Measurements from ENCODE around the gene OTOP1.
"Not testable (repeated sequence)": the region's sequence is repeated elsewhere in the genome, so short reads cannot be mapped to it uniquely, and the experiment has no call there.

Gene OTOP1

DNA sequence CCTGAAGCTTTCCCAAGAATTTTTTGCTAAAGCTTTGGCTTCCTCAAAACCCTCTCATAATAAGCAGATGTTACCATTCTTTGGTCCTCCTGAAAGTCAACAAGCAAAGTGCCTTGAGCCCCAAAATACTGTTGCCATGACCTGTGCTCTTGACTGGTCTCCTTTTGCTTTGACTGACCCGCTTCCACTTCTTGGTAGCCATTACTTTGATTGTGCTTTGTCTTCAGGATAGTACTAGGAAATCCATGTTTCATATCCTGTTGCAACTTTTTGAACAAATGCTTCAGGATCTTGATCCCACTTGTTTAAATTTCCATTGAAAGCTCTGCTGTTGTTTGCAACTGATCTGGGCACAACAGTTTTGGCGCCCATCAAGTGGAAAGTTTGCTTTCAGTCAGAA is 6.9 kb upstream of the OTOP1 start:
- DNase-seq (ENCODE audit: low read depth): no peak

DNA sequence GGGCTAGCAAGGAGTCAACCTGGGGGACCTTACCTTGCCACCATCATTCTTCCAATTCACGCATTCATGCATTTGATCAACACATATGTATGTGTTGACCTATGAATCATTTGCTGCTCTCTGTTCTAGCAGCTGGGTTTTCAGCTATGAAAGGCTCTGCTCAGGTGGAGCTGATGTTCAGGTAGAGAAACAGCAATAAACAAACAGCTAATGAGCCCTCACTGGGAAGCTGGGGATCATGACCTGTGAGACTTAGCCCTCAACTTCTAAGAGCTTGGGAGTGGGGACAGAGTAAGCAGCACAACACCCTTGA is 1.6 kb upstream of the OTOP1 start:
- no peak for DNase-seq (ENCODE audit: low read depth)

DNA sequence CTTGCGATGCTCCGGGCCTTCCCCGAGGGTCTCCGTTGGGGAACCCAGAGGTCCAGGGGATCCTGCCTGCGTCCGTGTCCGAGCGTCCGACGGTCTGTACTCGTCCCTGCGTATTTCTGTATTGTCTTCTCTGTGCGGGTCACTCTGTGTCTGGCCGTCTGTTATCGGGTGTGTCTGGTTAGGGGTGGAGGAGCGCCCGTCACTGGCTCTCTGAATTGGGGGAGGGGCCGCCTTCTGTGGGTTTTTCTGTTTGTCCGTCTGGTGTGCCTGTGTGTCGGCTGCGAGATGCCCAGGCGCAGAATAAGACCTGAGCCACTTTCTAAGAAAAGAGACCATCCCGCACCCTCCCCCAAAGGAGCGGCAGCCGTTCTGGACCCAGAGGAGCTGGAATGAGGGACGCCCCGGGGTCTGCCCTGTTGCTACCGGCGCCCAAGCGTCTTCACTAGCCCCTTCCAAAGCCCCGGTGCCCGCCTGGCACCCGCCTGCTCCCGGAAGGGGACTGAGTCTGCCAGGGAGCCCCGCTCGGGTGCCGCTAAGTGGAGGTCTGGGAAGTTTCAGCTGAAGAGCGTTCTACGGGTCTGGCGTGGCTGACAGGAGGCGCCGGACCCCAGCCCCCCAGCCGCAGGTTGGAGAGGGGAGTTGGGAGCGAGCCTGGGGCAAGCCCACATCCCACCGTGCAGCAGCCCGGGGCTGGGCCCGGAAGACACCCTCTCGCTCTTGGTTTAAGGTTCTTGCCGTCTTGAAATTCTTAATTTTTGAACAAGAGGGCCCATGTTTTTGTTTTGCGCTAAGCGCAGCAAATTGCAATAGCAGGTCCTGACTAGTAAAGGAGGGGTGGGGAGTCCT is 1.0 kb upstream of the OTOP1 start:
- no peak for DNase-seq (ENCODE audit: low read depth)

DNA sequence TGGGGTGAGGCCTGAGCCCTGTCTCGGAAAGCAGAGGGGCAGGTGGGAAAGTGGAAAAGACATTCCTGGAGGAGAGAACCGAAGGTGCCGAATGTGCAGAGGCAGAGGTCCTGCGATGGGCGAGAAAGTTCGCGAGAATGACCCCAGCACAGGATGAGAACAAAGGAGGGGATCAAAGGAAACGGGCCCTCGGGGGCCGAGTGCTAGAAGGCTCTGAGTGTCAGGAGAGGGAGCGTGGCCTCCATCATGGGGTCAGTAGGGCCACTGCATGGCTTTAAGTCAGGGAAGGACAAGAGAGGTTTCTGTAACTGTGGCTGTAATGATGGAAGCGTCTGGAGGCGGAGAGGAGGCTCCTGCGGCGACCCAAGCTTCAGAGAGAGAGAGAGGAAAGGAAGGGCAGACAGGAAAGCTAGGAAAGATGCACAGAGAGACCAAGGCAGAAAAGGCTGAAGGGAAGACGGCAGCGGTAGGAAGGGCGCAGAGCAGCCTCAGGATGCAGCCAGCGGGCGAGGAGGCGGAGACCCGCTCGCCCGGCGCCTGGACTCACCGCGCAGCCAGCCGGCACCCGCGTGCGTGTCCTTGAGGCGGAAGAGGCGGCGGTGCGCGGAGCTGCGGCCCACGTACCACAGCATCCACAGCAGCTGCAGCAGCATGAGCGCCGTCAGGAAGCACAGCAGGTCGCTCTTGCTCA is 669 bp downstream of the OTOP1 start:
- DNase-seq (ENCODE audit: low read depth): peak; percentile 9

DNA sequence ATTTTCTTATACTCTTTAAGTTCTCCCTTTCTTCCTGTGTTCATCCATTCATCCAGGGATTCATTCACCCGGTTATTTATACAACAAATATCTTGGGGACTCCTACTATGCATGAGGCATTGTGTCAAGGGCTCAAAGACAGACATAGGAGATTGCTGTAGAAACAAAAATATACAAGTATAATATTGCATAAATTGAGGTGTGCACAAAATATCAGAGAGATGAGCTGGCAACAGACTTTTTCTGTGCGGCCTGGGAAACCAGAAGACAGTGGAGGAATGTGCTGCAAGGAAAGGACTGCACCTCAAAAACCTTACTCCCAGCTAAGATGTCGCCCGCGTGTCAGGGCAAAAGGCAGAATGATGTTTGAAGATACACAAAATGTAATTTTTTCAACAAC is 9.6 kb downstream of the OTOP1 start:
- no peak for DNase-seq (ENCODE audit: low read depth)

DNA sequence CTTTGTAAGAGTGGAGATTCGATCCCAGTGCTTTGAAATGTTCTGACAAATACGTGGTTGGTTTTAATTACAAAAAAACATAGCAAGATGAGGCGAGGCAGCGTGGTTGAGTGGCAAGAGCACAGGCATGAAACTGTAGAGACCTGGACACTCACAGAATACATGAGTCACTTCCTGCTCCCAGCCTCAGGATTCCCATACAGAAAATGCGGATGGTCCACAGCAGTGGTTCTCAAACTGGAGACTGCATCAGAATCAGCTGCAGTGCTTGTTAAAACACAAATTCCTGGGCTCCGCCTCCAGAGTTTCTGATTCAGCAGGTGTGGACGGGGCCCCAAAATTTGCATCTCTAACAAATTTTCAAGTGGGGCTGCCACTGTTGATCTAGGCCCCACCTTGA is 10.1 kb downstream of the OTOP1 start:
- peak; percentile 10 for DNase-seq (ENCODE audit: low read depth)

DNA sequence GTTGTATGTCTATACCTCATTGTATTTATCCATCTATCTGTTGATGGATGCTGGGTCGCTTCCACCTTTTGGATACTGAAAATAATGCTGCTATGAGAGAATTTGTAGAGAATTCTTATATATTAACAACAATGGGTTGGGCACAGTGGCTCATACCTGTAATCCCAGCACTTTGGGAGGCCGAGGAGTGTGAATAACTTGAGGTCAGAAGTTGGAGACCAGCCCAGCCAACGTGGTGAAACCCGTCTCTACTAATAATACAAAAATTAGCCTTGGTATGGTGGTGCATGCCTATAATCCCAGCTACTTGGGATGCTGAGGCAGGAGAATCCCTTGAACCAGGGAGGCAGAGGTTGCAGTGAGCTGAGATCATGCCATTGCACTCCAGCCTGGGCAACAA is 13.1 kb downstream of the OTOP1 start:
- not testable (repeated sequence) for DNase-seq (ENCODE audit: low read depth)

DNA sequence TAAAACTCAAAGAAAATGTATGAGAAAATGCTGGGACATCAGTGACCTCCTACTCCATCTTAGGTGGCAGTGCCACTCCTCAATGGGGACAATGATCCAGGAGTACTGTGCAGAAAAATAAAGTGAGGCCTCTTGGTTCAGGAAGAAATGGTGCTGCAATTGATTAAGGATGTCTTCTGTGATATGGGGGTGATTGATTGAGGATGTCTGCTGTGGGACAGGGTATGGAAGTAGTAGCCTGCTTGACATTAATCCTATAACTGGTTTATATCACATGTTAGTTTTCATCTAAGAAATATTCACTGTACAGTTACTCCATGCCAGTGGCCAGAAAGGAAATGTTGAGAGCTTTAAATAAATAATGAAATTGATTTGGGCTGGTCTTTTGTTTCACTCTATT is 20.5 kb downstream of the OTOP1 start:
- no peak for DNase-seq (ENCODE audit: low read depth)

DNA sequence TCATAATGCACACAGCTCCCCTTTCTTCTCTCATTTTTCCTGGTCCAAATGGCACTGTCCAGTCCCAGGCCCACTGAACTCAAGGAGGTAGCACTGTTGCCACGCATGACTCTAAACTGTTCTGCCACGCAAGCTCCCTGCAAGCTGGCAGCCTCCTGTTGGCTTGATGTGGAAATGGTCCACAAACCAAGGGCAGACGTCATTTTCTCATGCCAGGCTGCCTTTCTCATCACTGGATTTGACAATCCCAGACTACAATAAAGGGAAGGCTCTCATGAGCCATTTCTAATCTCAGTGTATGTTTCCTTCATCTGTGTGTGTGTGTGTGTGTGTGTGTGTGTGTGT is 22.4 kb downstream of the OTOP1 start:
- no peak for DNase-seq (ENCODE audit: low read depth)

DNA sequence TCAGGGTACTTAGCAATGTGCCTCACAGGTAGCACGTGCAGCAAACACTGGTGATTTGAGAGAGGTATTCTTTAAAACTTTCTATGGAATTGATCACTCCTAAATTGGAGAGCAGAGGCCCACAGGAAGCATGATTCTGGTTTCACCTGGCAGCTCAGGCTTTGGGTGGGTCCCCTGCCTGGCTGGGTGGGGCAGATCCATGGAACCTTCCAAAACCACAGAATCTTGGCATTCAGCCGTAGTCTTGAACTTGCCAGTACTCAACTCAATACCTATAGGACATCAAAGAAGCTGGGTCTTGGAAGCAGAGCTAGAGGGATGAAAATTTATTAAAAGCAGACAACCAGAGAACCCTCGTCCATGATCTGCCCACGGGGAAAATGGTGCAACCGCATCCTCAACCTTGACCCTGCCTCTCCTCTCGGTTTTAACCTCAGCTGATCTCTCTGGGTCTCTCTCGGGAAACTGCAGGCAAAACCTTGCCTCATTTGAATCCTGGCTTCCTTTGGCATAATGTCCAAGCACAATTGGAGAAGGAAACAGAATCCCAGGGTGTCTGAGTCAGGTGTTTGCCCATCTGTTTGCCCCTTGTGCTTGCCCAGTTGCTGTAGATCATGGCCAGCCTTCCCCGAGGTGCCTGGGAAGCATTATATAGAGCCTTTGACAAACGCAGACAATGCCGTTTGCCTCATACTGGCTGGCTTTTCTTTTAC is 22.9 kb downstream of the OTOP1 start:
- DNase-seq (ENCODE audit: low read depth): no peak

DNA sequence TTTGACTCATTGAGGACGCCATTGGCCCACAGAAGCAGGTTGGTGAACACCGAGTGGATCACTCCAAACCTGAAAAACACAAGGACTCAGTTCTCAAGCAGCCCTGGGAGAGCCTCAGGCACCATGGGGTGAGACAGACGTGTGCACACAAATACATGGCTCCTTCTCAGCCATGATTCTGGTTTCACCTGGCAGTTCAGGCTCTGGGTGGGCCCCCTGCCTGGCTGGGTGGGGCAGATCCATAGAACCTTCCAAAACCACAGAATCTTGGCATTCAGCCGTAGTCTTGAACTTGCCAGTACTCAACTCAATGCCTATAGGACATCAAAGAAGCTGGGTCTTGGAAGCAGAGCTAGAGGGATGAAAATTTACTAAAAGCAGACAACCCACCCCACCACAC is 24.2 kb downstream of the OTOP1 start:
- no peak for DNase-seq (ENCODE audit: low read depth)

DNA sequence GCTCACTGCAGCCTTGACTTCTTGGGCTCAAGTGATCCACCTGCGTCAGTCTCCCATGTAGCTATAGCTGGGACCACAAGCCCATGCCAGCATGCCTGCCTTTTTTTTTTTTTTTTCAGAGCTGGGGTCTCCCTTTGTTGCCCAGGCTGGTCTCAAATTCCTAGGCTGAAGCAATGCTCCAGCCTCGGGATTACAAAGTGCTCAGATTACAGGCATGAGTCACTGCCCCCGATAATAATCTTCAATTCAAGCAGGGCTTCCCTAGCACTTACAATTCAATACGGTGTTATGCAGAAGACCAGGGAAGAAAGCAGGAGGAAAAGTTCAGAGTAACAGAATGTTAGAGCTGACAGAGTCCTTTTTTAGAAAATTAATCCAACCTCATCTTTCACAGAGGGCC is 26.1 kb downstream of the OTOP1 start:
- DNase-seq (ENCODE audit: low read depth): no peak

DNA sequence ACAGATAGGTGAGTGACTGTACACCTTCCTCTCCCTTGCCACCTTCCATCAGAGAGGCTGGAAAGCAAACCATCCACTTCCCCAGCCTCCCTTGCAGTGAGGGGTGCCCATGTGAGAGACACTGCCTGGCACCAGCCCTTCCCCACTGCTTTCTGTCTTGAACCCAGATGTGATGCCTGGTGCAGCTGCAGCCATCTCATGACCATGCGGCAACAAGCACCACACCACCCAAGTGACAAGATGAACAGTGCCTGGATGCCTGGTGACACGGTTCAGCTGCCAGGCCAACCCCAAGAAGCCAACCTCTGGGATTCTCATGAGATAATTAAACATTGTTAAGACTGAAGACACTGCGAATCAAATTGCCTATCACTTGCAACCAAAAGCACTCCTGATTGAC is 31.4 kb downstream of the OTOP1 start:
- no peak for DNase-seq (ENCODE audit: low read depth)

DNA sequence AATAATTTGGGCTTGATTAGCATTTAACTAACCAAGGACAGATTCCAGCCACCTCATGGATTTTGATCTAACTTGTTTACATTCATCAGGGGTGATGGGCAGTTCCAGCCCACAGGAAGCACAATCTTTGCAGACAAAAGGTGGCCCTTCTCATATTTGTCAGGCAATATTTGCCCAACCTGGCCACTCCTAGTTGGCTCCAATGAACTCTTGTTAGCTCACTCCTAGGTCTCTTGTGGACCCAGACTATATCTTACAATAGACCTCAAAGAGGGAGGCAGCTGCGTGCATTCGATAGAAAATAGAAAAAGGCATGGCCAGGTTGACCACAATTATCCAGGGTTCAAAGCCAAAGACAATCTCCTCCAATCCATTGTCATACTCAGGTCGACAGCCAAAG is 38.2 kb downstream of the OTOP1 start:
- not testable (repeated sequence) for DNase-seq (ENCODE audit: low read depth)

DNA sequence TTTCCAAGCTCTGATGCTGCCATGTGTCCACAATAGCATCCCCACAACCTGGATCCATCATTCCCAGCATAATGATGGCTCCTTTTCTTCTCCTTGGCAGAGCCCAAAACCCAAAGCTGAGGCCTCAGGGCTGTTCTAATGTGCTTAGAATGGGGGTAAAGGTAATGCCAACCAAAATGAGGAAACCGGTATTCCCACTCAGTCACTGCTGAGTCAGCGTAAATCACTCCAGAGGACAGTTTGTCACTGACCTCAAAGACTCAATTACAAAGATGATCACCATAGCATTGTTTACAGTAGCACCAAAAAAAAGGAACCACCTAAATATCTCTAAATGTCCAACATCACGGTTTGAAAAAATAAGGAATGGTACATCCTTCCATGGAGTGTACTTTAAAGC is 41.2 kb downstream of the OTOP1 start:
- no peak for DNase-seq (ENCODE audit: low read depth)

DNA sequence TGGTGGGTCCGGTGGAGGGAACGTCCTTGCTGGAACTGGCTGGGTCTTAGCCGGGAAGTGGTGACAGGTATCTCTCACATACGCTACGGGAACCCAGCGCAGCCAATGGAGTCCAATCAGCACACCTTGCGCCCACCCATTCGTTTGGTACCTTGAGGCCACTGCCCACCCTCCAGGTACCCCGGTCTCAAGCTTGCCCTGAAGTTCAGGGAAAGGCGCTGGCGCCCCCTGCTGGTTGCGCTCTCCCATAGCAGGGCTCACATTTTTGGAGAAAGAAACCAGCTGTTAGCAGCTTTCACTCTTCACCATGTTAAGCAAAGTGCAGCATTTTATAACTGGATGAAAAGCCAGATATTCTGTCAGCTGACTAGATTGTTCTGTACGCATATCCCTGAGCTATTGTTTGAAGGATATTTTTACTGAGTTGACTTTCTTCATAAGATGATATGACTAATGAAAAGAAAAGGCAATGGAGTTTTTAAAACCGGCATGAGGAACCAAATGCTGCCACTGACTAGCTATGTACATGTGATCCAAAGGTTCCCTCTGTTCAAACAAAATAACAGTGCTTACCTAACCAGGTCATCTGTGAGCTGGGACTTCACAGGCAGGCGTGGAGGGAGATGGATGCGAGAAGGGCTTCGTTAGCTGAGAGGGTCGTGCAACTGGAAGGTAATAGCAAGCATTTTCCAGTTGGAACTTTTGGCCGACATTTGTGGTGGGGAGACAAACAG is 43.7 kb downstream of the OTOP1 start:
- peak; percentile 1 for DNase-seq (ENCODE audit: low read depth)

DNA sequence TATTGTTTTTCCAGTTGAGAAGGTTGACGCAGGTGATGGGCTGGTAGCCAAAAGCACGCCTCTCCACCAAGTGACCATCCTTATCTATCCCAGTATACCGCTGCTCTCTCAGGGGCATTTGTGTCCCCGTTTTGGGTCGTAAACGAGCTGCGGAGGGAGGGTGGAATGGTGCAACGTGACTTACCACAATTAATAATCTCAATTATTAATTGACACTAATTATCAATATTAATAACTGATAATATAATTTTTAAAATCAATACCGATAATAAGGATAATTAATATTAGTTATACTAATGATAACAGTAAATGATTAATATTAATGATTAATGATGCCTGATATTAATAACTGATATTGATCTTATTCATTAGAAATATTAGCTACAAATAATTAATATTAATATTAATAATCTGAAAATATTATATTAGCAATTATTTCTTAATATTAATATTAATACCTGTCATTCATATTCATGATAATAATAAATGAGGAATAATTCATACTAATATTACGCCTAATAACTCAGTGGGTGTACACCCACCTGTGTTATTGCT is 56.1 kb downstream of the OTOP1 start:
- no peak for DNase-seq (ENCODE audit: low read depth)

DNA sequence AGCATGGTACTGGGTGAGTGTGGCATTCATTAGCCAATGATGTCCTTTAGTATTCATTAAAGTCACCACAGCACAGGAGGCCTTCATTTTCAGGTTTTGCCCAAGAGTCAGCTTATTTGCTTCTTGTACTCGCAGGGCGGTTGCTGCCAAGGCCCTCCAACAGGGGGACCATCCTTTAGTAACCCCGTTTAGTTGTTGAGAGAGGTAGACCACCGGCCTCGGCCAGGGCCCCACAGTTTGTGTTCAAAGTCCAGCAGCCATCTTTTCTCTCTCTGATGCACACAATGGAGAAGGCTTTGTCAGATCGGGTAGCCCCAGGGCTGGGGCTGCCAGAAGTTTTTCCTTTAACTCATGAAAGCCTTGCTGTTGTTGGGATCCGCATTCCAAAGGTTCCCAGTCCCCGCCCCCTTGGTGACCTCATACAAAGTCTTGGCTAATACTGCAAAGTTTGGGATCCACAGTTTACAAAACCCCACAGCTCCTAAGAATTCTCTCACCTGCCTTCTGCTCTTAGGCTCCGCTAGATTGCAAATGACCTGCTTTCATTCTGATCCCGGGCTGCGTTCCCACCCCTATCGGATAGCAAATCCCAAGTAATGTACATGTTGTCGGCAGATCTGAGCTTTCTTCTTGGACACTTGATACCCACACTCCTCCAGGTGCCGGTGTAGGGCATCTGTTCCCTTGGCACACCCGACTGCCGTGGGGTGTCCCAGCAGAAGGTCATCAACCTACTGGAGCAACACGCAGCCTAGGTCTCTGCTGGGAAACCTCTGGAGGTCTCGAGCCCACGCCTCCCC is 58.5 kb downstream of the OTOP1 start:
- DNase-seq (ENCODE audit: low read depth): not testable (repeated sequence)

DNA sequence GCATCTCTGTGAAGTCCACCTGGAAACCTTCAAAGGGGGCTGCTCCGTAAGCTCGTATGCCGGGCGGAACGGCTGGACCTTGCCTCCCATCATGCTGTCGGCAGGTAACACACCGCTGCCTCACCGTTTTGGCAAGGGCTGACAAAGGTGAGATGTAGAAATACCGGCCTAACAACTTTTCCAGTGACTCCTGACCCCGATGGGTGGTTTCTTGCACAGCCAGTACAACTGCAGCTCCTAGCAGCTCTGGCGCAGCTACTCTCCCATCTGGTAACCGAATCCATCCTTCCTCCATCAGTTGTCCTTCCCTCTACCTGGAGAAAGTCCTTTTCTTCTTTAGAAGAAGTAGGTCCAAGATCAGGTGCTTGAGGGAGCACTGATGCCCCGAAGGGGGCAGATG is 59.7 kb downstream of the OTOP1 start:
- DNase-seq (ENCODE audit: low read depth): not testable (repeated sequence)

DNA sequence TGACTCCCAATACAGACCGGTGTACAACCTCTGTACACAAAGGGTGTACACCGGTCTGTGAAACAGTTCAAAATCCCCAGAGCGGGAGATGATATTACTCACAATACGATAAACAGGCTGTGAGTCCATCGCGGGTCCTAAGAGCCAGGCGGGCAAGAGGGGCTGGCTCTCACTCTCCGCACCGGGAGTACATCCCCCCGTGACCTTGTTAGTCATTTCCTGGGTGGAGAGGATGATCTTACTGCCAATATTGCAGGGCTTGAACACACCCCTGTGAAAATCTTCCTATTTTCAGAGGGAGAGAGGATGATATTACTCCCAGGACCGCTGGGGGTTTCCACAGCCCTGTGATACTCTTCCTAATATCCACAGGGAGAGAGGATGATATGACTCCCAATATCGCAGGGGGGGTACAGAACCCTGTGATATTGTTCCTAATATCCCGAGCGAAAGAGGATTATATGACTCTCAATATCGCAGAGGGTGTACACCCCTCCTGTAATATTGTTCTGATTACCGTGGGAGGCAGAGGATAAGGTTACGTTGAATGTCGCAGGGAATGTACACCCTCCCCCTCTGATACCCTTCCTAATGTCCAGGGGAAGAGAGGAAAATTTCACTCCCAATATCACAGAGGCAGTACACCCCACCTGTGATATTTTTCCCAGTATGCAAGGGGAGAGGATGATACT is 60.9 kb downstream of the OTOP1 start:
- DNase-seq (ENCODE audit: low read depth): not testable (repeated sequence)

Measured in amniotic epithelial cell (primary cell).